T-helper 22 cell (primary cell): ENCODE data around the gene DEFB121.

Experiments used
- DNase-seq: peaks from one replicate; pipeline ENCODE4 v3.0.0-alpha.2; 2020; ENCODE audit warnings: low read depth

DEFB121 gene

DNA sequence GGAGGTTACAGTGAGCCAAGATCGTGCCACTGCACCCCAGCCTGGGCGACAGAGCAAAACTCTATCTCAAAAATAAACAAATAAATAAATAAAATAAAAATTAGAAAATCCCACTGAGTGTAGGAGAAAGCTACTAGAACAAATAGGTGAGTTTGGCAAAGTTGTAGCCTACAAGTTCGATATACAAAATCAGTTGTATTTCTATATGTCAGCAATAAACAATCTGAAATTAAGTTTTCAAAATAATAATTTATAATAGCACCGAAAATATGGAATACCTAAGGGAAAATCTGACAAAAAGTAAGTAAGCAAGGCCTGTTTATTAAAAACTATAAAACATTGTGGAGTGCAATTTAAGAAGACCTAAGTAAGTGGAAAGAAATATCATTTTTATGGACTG, 42.7 kb downstream of the DEFB121 start:
- no peak for DNase-seq

DNA sequence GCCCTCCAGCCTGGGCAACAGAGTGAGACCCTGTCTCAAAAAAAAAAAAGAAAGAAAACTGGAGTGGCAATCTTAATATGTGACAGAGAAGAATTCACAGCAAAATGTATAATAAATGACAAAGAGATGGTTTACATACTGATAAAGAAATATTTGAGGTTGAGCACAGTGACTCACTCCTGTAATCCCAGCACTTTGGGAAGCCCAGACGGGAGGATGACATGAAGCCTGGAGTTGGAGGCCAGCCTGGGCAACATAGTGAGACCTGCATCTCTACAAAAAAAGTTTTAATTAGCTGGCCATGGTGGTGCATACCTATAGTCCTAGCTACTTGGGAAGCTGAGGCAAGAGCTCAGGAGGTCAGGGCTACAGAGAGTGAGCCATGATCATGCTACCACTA, 50.0 kb downstream of the DEFB121 start:
- DNase-seq = no peak
